PC-9 (cell line): ENCODE data around the gene HTR1B. TPM values are rescaled to one million over a fixed set of nuclear protein-coding genes. Genes with fewer than 3 reads are reported as not detected.

Experiments
- BruUV-seq: library from RNA; stranded (reverse); fragments of 400-500 nt; replicated peaks from 2 replicates; lab custom pipeline; 2021; lab: Mats Ljungman, UMichigan
- CTCF ChIA-PET: fragments of 300-600 bp; sonication (Branson Sonifier 250); formaldehyde crosslinking; loops from one replicate; lab custom pipeline; 2022; ENCODE audit warnings: antibody characterized with exemption; lab: Charles Lee
- POLR2A ChIA-PET: fragments of 300-600 bp; sonication (Branson Sonifier 250); formaldehyde crosslinking; loops from one replicate; lab custom pipeline; 2022; ENCODE audit warnings: antibody characterized with exemption; ENCODE audit not compliant: unreplicated experiment; lab: Charles Lee
- DNase-seq, 2 experiments: peaks; one replicate each; pipeline versions ENCODE4 v3.0.0 to v3.0.0-alpha.2; 2015 to 2022; ENCODE audit warnings: mixed read lengths in 1 of 2
- H2AFZ ChIP-seq: fragments of 200-600 bp; sonication (generic); 2 replicates; pipeline ENCODE4 v1.8.1; 2017; ENCODE audit warnings: antibody characterized with exemption
- H3F3A ChIP-seq: fragments of 200-600 bp; sonication (generic); 2 replicates; pipeline ENCODE4 v1.8.1; 2017; ENCODE audit warnings: antibody characterized with exemption, mild to moderate bottlenecking, low read depth; ENCODE audit not compliant: insufficient read depth
- H3K27ac ChIP-seq: fragments of 200-600 bp; sonication (generic); 2 replicates; pipeline ENCODE4 v1.6.1; 2016; ENCODE audit warnings: mixed run types
- H3K27me3 ChIP-seq: fragments of 200-600 bp; sonication (generic); 2 replicates; pipeline ENCODE4 v1.6.1; 2016; ENCODE audit warnings: low read depth, mixed run types; ENCODE audit not compliant: insufficient read depth
- H3K36me3 ChIP-seq: fragments of 200-600 bp; sonication (generic); 2 replicates; pipeline ENCODE4 v1.6.1; 2016; ENCODE audit warnings: low read depth, mixed run types
- H3K4me1 ChIP-seq: fragments of 200-600 bp; sonication (generic); replicated peaks from 2 replicates; pipeline ENCODE4 v1.6.1; 2016; ENCODE audit warnings: mixed run types; ENCODE audit not compliant: insufficient read depth
- H3K4me2 ChIP-seq: fragments of 200-600 bp; sonication (generic); 2 replicates; pipeline ENCODE4 v1.6.1; 2017; ENCODE audit warnings: mixed run types
- H3K4me3 ChIP-seq: fragments of 200-600 bp; sonication (generic); 2 replicates; pipeline ENCODE4 v1.6.1; 2016; ENCODE audit warnings: mixed run types
- H3K79me2 ChIP-seq: fragments of 200-600 bp; sonication (generic); 2 replicates; pipeline ENCODE4 v1.6.1; 2017; ENCODE audit warnings: low read depth, mixed run types
- H3K9me2 ChIP-seq: fragments of 200-600 bp; sonication (generic); 2 replicates; pipeline ENCODE4 v1.8.1; 2017; ENCODE audit warnings: mild to moderate bottlenecking; ENCODE audit not compliant: insufficient read depth
- H3K9me3 ChIP-seq: fragments of 200-600 bp; sonication (generic); 2 replicates; pipeline ENCODE4 v1.8.1; 2016; ENCODE audit warnings: low read depth; ENCODE audit not compliant: insufficient read depth
- H4K20me1 ChIP-seq: fragments of 200-600 bp; sonication (generic); 2 replicates; pipeline ENCODE4 v1.8.1; 2017; ENCODE audit not compliant: insufficient read depth
- CTCF ChIP-seq: fragments of 200-600 bp; sonication (generic); conservative IDR thresholded peaks from 2 replicates; pipeline ENCODE4 v1.6.1; 2017; ENCODE audit warnings: mixed run types, antibody characterized with exemption, mild to moderate bottlenecking, moderate library complexity
- EZH2 ChIP-seq: fragments of 200-600 bp; sonication (generic); IDR thresholded peaks from 2 replicates; pipeline ENCODE4 v1.8.0; 2017; ENCODE audit warnings: antibody characterized with exemption, low read depth
- intact Hi-C: fragments of 100-400 bp; cut with micrococcal nuclease; formaldehyde crosslinking; loops from one replicate; pipeline ENCODE4 v1.10.0; 2022; ENCODE audit not compliant: unreplicated experiment
- total RNA-seq: library from RNA; stranded (reverse); gene quantifications from 2 replicates; pipeline ENCODE4 v1.2.3, GENCODE V29; 2021

The HTR1B gene
- total RNA-seq, 1 experiment from 2014 or later: not detected

- Histone ChIP-seq H3F3A (no peaks in the 10 kb centered on the region), H3K36me3 (no peaks in the 10 kb centered on the region), H3K27ac (no peak overlapping the region), H3K4me1 (no peaks in the 10 kb centered on the region), H3K9me3 (no peaks in the 10 kb centered on the region), H4K20me1 (no peaks in the 10 kb centered on the region), H3K27me3 (no peaks in the 10 kb centered on the region), H3K79me2 (no peaks in the 10 kb centered on the region), H2AFZ (no peak overlapping the region), H3K4me2 (no peak overlapping the region), H3K4me3 (no peak overlapping the region), H3K9me2 (no peaks in the 10 kb centered on the region)
- CTCF ChIA-PET: no interaction called here
- BruUV-seq: no TSS peak
- intact Hi-C loops: no loop called here
- TF ChIP-seq EZH2 (no peak), CTCF (no peak)
- DNase-seq: no peak
- POLR2A ChIA-PET: no interaction called here
These were observed 19.7 kb upstream of the HTR1B start for GRCh38 chr6:77482981-77483380.

GRCh38 chr6:77474973-77475372 is 11.7 kb upstream of the HTR1B start:
- Histone ChIP-seq H4K20me1 (no peaks in the 10 kb centered on the region), H3K36me3 (no peaks in the 10 kb centered on the region), H2AFZ (no peak overlapping the region), H3K27ac (no peak overlapping the region), H3K9me3 (no peaks in the 10 kb centered on the region), H3K27me3 (no peaks in the 10 kb centered on the region), H3K4me3 (no peak overlapping the region), H3K79me2 (no peaks in the 10 kb centered on the region), H3K4me1 (no peaks in the 10 kb centered on the region), H3K9me2 (no peaks in the 10 kb centered on the region), H3F3A (no peaks in the 10 kb centered on the region), H3K4me2 (no peak overlapping the region)
- no TSS peak for BruUV-seq
- intact Hi-C loops: no loop called here
- POLR2A ChIA-PET: interaction anchor here (0.6 kb wide), 1 partner anchor 451 kb away, joined by 13 read pairs; no protein-coding TSS in a partner anchor
- DNase-seq: no peak
- CTCF ChIA-PET: no interaction called here
- TF ChIP-seq EZH2 (no peak), CTCF (no peak)

GRCh38 chr6:77474286-77474956 is 11.1 kb upstream of the HTR1B start:
- H3K79me2 ChIP-seq: no peaks in the 10 kb centered on the region
- no peak for TF ChIP-seq CTCF
- TF ChIP-seq EZH2: no peak
- H3K27me3 ChIP-seq: no peaks in the 10 kb centered on the region
- no peaks in the 10 kb centered on the region for H3K4me1 ChIP-seq
- no peaks in the 10 kb centered on the region for H4K20me1 ChIP-seq
- no peak for DNase-seq
- ChIA-PET CTCF (no interaction called here), POLR2A (no interaction called here)
- no peaks in the 10 kb centered on the region for H3K9me2 ChIP-seq
- no peaks in the 10 kb centered on the region for H3K9me3 ChIP-seq
- BruUV-seq: no TSS peak
- peak overlapping the region; percentile 18; the same call in 1 of the 2 replicates for H3K4me3 ChIP-seq
- intact Hi-C loops: no loop called here
- H3K36me3 ChIP-seq: no peaks in the 10 kb centered on the region
- no peak overlapping the region for H3K27ac ChIP-seq
- H3F3A ChIP-seq: no peaks in the 10 kb centered on the region
- H3K4me2 ChIP-seq: peak overlapping the region; percentile 64
- peak overlapping the region; percentile 62; the same call in 1 of the 2 replicates for H2AFZ ChIP-seq
